ENCODE data around the gene CDA. TPM values are rescaled to one million over a fixed set of nuclear protein-coding genes. Genes with fewer than 3 reads are reported as not detected.

Gene CDA
- total and polyA plus RNA-seq, 9 of the 15 experiments (the other 6 are each of a cell fraction or from before 2014, with no cell fraction given) = not detected

- TF ChIP-seq TGIF2 (CRISPR knock-in tag; IDR thresholded peaks at IDR 0.05) (no peak), RBBP5 (IDR thresholded peaks at IDR 0.05; ENCODE audit: borderline replicate concordance, insufficient read depth, low read length, poor library complexity, severe bottlenecking) (peak; percentile 95), POLR2H (tag; IDR thresholded peaks at IDR 0.05; ENCODE audit: low read depth) (no peak), BDP1 (IDR thresholded peaks at IDR 0.05; ENCODE audit: insufficient read depth, insufficient read length) (no peak), ZNF311 (CRISPR knock-in tag; IDR thresholded peaks at IDR 0.05) (no peak), FOXK2 (conservative IDR thresholded peaks at IDR 0.05 in 1 of 2, IDR thresholded peaks at IDR 0.05 in 1 of 2; ENCODE audit: low read depth in 2 of 2) (peak in 1 of 2 experiments; percentile 55; a peak in 2 of 4 replicates), ATF4 (CRISPR knock-in tag; IDR thresholded peaks at IDR 0.05) (no peak), NEUROD1 (IDR thresholded peaks at IDR 0.05; ENCODE audit: borderline replicate concordance, low read depth, low read length, partially characterized antibody) (peak; percentile 93), PYGO2 (tag; IDR thresholded peaks at IDR 0.05) (no peak), FOXA1 (IDR thresholded peaks at IDR 0.05; ENCODE audit: borderline replicate concordance) (no peak), NFIC (IDR thresholded peaks at IDR 0.05) (no peak; the same call in 1 of the 2 replicates), PHB2 (IDR thresholded peaks at IDR 0.05; ENCODE audit: low read depth) (no peak), RBM17 (IDR thresholded peaks at IDR 0.05; ENCODE audit: borderline replicate concordance, low read depth, low read length) (no peak)
- TF ChIP-seq, protein P1, sequence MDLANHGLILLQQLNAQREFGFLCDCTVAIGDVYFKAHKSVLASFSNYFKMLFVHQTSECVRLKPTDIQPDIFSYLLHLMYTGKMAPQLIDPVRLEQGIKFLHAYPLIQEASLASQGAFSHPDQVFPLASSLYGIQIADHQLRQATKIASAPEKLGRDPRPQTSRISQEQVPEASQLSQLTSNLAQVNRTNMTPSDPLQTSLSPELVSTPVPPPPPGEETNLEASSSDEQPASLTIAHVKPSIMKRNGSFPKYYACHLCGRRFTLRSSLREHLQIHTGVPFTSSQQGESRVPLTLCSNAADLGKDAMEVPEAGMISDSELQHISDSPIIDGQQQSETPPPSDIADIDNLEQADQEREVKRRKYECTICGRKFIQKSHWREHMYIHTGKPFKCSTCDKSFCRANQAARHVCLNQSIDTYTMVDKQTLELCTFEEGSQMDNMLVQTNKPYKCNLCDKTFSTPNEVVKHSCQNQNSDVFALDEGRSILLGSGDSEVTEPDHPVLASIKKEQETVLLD (IDR thresholded peaks at IDR 0.05) = 0 out of 2 replicates have a peak, but pooled peaks have one; percentile 14
- TF ChIP-seq, protein P2, sequence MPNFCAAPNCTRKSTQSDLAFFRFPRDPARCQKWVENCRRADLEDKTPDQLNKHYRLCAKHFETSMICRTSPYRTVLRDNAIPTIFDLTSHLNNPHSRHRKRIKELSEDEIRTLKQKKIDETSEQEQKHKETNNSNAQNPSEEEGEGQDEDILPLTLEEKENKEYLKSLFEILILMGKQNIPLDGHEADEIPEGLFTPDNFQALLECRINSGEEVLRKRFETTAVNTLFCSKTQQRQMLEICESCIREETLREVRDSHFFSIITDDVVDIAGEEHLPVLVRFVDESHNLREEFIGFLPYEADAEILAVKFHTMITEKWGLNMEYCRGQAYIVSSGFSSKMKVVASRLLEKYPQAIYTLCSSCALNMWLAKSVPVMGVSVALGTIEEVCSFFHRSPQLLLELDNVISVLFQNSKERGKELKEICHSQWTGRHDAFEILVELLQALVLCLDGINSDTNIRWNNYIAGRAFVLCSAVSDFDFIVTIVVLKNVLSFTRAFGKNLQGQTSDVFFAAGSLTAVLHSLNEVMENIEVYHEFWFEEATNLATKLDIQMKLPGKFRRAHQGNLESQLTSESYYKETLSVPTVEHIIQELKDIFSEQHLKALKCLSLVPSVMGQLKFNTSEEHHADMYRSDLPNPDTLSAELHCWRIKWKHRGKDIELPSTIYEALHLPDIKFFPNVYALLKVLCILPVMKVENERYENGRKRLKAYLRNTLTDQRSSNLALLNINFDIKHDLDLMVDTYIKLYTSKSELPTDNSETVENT (CRISPR knock-in tag; IDR thresholded peaks at IDR 0.05) = no peak
- TF ChIP-seq, protein P3, sequence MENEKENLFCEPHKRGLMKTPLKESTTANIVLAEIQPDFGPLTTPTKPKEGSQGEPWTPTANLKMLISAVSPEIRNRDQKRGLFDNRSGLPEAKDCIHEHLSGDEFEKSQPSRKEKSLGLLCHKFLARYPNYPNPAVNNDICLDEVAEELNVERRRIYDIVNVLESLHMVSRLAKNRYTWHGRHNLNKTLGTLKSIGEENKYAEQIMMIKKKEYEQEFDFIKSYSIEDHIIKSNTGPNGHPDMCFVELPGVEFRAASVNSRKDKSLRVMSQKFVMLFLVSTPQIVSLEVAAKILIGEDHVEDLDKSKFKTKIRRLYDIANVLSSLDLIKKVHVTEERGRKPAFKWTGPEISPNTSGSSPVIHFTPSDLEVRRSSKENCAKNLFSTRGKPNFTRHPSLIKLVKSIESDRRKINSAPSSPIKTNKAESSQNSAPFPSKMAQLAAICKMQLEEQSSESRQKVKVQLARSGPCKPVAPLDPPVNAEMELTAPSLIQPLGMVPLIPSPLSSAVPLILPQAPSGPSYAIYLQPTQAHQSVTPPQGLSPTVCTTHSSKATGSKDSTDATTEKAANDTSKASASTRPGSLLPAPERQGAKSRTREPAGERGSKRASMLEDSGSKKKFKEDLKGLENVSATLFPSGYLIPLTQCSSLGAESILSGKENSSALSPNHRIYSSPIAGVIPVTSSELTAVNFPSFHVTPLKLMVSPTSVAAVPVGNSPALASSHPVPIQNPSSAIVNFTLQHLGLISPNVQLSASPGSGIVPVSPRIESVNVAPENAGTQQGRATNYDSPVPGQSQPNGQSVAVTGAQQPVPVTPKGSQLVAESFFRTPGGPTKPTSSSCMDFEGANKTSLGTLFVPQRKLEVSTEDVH (IDR thresholded peaks at IDR 0.05; ENCODE audit: low read depth, partially characterized antibody) = peak; percentile 95
- TF ChIP-seq, protein P4, sequence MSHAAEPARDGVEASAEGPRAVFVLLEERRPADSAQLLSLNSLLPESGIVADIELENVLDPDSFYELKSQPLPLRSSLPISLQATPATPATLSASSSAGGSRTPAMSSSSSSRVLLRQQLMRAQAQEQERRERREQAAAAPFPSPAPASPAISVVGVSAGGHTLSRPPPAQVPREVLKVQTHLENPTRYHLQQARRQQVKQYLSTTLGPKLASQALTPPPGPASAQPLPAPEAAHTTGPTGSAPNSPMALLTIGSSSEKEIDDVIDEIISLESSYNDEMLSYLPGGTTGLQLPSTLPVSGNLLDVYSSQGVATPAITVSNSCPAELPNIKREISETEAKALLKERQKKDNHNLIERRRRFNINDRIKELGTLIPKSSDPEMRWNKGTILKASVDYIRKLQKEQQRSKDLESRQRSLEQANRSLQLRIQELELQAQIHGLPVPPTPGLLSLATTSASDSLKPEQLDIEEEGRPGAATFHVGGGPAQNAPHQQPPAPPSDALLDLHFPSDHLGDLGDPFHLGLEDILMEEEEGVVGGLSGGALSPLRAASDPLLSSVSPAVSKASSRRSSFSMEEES (CRISPR knock-in tag; IDR thresholded peaks at IDR 0.05) = no peak
Observed at GRCh38 chr1:20661207-20662109, 72.6 kb downstream of the CDA start, which contains the start of gene DDOST (continued).
